Measurements from ENCODE around the gene KRTAP10-5.

DNA sequence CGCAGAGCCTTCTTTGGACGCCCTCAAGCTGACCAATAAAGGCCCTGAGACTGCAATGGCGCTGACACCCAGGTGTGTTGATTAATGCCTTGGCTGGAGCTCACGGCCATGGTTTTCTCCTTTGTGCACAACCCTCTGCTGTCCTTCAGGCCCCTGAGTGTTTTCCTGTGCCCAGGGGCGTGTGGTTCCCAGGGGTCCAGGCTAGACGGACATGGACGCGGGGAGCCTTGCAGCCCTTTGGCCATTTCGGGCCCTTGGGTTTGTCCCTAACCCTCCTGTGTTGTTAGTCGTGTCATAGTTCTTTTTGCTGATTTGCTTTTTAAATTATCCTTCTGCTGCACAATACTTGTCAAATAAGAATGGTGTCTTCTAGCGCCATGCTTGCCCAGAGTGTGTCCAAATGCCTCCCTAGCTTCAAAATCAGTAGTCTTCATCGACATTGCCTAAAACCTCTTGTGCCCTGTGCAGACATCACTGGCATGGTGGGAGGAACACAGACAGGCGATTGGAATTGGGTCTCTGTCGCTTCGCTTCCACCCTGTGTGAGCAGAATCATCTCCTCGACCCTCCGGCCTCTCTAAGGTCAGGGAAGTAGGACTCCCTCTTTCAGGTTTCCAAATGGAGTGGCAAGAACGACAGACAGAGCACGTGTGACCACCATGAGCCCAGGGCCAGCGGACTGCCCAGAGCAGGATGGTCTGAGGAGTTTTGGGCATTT is 4.9 kb downstream of the KRTAP10-5 start:
- TF ChIP-seq, protein P1, sequence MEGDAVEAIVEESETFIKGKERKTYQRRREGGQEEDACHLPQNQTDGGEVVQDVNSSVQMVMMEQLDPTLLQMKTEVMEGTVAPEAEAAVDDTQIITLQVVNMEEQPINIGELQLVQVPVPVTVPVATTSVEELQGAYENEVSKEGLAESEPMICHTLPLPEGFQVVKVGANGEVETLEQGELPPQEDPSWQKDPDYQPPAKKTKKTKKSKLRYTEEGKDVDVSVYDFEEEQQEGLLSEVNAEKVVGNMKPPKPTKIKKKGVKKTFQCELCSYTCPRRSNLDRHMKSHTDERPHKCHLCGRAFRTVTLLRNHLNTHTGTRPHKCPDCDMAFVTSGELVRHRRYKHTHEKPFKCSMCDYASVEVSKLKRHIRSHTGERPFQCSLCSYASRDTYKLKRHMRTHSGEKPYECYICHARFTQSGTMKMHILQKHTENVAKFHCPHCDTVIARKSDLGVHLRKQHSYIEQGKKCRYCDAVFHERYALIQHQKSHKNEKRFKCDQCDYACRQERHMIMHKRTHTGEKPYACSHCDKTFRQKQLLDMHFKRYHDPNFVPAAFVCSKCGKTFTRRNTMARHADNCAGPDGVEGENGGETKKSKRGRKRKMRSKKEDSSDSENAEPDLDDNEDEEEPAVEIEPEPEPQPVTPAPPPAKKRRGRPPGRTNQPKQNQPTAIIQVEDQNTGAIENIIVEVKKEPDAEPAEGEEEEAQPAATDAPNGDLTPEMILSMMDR (IDR thresholded peaks at IDR 0.05) = no peak
- TF ChIP-seq FOXJ3 (CRISPR knock-in tag; IDR thresholded peaks at IDR 0.05; ENCODE audit: borderline replicate concordance) (no peak), SP1 (CRISPR knock-in tag; conservative IDR thresholded peaks at IDR 0.05) (no peak), TEAD4 (CRISPR knock-in tag; IDR thresholded peaks at IDR 0.05) (no peak), CREB1 (CRISPR knock-in tag; IDR thresholded peaks at IDR 0.05) (no peak), OVOL2 (CRISPR knock-in tag; IDR thresholded peaks at IDR 0.05; ENCODE audit: borderline replicate concordance) (no peak), JUN (CRISPR knock-in tag; IDR thresholded peaks at IDR 0.05) (no peak), RORB (CRISPR knock-in tag; IDR thresholded peaks at IDR 0.05) (no peak), ZNF121 (CRISPR knock-in tag; IDR thresholded peaks at IDR 0.05) (no peak), ESRRA (CRISPR knock-in tag; IDR thresholded peaks at IDR 0.05; ENCODE audit: borderline replicate concordance) (no peak)
- TF ChIP-seq, protein P2, sequence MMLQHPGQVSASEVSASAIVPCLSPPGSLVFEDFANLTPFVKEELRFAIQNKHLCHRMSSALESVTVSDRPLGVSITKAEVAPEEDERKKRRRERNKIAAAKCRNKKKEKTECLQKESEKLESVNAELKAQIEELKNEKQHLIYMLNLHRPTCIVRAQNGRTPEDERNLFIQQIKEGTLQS (CRISPR knock-in tag; conservative IDR thresholded peaks at IDR 0.05) = no peak
- TF ChIP-seq, protein P3, sequence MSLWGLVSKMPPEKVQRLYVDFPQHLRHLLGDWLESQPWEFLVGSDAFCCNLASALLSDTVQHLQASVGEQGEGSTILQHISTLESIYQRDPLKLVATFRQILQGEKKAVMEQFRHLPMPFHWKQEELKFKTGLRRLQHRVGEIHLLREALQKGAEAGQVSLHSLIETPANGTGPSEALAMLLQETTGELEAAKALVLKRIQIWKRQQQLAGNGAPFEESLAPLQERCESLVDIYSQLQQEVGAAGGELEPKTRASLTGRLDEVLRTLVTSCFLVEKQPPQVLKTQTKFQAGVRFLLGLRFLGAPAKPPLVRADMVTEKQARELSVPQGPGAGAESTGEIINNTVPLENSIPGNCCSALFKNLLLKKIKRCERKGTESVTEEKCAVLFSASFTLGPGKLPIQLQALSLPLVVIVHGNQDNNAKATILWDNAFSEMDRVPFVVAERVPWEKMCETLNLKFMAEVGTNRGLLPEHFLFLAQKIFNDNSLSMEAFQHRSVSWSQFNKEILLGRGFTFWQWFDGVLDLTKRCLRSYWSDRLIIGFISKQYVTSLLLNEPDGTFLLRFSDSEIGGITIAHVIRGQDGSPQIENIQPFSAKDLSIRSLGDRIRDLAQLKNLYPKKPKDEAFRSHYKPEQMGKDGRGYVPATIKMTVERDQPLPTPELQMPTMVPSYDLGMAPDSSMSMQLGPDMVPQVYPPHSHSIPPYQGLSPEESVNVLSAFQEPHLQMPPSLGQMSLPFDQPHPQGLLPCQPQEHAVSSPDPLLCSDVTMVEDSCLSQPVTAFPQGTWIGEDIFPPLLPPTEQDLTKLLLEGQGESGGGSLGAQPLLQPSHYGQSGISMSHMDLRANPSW (CRISPR knock-in tag; conservative IDR thresholded peaks at IDR 0.05; ENCODE audit: low read depth) = no peak
- TF ChIP-seq, protein P4, sequence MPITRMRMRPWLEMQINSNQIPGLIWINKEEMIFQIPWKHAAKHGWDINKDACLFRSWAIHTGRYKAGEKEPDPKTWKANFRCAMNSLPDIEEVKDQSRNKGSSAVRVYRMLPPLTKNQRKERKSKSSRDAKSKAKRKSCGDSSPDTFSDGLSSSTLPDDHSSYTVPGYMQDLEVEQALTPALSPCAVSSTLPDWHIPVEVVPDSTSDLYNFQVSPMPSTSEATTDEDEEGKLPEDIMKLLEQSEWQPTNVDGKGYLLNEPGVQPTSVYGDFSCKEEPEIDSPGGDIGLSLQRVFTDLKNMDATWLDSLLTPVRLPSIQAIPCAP (CRISPR knock-in tag; IDR thresholded peaks at IDR 0.05) = no peak
- TF ChIP-seq, protein P5, sequence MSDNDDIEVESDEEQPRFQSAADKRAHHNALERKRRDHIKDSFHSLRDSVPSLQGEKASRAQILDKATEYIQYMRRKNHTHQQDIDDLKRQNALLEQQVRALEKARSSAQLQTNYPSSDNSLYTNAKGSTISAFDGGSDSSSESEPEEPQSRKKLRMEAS (CRISPR knock-in tag; IDR thresholded peaks at IDR 0.05) = no peak
